CD4-positive, alpha-beta T cell treated with Interferon alpha-2 for 1 hour (primary cell): ENCODE data around the gene EXOC2.

Source experiments
- DNase-seq, 2 donors: peaks; one replicate each; pipeline ENCODE4 v3.0.0-alpha.2; 2020 to 2022

Gene EXOC2

DNA sequence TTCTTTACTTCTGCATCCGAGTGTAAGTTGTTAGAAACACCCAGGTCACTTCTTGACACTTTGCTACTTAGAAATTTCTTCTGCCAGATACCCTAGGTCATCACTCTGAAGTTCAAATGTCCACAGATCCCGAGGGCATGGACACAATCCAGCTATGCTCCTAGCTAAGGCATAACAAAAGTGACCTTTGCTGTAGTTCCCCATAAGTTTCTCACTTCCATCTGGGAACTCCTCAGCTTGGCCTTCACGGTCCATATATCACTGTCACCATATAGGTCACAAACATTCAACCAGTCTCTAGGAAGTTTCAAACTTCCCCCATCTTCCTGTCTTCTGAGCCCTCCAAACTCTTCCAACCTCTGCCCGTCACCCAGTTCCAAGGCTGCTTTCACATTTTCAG is 236.1 kb downstream of the EXOC2 start:
- DNase-seq = no peak

DNA sequence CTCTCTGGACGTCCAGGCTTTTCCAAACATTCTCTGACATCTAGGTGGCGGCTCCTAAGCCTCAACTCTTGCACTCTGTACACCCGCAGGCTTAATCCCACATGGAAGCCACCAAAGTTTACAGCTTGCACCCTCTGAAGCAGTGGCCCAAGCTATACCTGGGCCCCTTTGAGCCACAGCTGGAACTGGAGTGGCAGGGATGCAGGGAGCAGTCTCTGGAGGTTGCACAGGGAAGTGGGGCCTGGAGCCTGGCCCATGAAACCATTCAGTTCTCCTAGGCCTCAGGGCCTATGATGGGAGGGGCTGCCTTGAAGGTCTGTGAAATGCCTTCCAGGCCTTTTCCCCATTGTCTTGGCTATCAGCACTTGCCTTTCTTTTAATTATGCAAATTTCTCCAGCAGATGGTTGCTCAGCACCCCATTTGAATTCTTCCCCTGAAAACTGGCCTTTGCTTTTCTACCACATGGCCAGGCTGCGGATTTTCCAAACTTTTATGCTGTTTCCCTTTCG is 236.5 kb downstream of the EXOC2 start:
- DNase-seq = no peak

DNA sequence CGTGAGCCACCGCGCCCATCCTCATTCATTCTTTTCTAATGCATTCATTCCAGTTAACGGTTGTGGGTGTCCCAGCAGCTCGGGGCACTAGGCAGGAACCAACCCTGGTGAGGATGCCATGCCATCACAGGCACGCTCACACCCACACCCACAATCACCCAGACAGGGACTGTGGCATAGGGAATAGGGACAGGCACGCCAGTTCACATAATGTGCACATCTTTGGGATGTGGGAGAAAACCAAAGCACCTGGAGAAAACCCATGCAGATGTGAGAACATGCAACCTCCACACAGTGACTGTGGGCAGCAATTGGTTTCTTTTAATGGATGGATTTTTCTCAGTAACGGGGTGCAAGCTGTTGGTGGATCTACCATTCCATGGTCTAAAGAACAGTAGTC is 237.1 kb downstream of the EXOC2 start:
- DNase-seq = no peak

DNA sequence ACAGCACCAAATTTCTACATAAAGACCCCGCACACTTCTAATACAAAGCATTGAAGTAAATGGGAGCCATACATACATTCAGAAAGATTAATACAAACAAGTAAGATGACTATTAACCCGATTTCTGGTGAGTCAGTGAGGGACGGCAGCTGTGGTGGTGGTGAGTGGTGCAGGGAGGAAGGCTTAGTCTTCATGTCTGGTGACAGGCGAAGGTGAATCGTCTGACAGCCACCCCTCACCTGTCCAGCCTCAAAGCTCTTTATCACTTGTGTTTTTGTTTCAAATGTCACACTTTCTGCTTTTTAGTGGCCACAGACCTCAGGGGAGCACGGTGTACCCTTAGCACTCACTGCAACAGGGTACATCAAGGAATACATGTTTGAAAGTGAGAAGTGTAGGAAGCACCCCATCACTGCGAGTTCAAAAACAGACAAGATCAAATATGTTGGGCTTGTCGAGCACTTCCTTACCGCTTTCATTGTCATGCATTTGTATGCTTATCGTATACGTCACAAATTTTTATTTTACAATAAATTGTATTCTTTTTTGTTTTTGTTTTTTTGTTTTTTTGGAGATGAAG is 237.8 kb downstream of the EXOC2 start:
- no peak for DNase-seq

DNA sequence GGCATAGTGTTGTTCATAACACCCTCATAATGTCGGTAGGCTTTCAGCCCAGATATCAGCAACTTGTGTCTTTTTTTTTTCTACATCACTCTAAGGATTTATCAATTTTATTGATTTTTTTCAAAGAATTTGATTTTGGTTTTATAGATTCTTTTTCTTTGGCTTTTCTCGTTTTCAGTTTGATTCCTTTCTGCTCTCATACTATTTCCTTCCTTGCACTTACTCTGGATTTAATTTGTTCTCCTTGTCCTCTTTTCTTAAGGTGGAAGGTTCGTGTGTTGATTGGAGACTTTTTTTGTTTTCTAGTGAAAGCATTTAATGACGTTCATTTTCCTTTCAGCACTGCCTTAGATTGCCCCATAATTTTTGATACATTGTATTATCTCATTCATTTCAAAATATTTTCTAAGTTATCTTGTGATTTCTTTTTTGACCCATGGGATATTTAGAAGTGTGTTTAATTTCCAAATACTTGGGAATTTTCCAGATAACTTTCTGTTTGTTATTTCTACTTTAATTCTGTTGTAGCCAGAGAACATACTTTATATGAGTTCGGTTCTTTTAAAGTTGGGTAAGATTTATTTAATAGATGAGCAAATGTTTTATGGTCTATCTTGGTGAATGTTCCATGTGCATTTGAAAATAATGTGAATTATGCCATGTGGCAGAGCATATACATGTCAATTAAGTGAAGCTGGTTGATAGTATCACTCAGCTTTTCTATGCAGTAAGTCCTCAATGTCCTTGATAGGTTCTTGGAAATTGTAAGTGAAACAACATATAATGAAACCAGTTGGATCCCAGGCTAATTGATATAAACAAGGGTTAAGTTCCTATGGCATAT is 238.6 kb downstream of the EXOC2 start:
- no peak for DNase-seq

DNA sequence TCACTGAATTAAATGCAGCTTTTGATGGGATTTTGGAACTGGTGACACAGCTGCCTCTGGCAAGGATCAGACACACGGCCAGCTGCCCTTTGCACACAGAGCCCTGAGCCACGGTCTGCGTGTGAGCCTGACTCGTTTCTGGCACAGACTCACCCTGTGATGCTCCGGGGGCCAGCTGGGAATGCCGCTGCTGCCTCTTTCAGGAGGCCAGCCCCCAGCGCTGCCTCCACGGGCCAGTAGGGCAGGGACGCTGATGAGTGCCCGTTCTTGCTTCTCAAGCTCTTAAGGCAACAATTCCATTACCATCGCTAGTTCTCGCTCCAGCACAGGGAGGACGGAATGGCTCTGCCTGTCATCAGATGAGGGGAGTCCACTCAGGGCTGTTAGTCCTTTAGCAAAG is 239.8 kb downstream of the EXOC2 start:
- DNase-seq = no peak

DNA sequence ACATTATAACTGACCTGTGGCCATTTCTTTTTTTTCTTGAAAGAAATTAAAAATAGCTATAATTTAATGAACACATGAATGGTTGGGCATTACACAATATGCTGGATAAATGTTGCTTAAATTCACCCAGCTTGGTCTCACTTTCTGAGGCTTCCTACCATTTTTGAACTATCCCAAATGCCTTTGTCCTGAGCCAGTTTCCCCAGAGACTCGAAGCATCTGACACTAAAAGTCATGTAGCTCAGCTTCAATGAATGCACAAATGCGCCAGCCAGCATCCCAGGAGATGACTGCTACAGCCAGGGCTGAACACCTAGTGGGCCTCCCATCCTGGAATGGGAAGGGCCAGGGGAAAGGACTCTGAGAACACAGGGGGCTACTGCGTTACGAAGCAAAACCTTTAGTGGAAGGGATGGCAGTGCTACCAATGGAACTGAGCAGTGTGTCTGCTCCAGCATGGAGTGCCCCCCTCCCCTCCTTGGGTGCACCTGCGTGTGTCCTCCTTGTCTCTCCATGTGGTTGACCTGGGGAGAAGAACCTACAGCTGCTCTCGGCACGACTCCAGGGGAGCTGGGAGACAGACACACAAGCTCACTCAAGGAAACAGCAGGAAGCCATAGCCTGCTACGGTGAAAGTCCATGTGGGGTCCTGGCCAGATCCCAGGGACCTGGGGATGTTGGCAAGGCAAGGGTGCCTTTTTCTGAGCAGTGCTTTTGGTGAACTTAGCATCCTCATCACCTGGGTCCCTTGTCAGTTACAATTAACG is 240.5 kb downstream of the EXOC2 start:
- DNase-seq = no peak

DNA sequence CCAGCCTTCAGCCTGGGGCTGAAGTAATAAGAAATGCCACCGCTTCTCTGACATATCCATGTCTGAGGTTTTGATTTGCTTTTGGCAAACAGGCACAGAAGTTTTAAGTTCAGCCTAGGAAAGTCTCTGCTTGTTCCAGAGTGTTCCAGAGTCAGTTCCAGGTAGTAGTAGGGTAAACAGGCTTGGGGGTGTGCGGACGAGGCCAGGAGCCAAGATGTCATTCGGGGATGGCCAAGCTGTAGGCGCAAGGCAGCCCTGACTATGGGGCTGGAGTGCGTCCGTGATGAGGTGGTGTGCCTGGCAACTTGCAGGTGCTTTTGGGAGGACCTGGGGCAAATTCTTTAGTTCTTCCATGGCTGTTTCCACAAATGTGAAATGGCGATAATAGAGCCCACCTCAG is 241.1 kb downstream of the EXOC2 start:
- no peak for DNase-seq

DNA sequence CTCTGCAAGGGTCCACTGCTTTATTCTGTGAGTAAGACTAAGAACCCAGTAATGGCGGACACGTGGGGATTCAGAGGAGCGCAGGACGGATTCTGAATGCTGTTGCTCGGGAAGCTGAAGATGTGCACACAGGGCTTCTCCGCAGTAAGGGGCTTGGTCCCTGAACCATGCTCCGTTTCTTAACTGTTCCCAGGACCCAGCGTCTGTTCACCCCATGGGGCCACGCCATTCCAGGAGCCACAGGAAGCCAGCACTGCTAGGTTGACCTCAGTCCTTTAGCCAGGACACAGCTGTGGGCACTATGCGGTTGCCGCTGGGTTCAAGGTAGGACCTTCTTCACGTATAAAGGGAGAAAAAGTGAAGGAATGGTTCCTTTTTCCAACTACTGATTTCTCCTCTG is 241.6 kb downstream of the EXOC2 start:
- DNase-seq = no peak

DNA sequence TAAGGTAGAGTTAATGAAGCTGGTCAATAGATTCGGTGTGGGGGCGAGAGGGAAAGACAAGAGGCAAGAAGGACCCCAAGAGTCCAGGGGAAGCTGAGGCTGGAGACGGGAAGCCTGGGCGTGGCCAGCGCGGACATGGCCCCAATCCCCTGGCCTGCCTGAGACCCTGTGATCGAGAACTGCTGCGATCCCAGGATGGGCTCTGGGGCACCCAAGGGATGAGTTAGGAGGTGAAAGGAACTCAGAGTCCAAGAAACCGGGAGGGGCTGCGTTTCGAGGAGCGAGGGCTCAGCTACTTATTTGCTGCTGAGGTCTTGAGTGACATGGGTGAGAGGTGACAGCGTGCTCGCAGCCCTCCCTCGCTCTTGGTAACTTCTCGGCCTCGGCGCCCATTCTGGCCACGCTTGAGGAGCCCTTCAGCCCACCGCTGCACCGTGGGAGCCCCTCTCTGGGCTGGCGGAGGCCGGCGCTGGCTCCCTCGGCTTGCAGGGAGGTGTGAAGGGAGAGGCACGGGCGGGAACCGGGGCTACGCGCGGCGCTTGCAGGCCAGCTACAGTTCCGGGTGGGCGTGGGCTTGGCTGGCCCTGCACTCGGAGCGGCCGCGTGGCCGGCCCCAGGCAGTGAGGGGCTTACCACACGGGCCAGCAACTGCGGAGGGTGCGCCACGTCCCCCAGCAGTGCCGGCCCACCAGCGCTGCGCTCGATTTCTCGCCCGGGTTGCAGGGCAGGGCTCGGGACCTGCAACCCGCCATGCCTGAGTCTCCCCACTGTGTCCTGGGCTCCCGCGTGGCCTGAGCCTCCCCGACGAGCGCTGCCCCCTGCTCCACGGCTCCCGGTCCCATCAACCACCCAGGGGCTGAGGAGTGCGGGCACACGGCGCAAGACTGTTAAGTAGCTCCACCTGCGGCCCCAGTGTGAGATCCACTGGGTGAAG is 243.2 kb downstream of the EXOC2 start:
- no peak for DNase-seq

DNA sequence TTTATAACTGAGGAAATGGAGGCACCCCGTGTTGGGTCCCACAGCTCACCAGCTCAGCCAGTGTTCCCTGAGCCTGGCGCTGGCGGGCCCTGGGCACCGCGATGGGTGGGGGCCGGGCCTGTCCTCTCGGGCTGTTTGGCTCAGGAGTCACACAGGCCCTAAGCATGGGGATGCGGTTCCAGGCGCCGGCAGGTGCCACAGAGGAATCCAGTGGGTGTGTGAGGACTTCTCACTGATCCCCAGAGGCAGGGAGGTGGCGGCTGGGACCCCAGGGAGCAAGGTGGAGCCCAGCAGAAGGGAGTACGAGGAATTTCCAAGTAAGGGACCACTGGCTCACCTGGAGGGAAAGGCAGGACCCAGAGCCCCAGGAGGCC is 243.9 kb downstream of the EXOC2 start:
- no peak for DNase-seq

DNA sequence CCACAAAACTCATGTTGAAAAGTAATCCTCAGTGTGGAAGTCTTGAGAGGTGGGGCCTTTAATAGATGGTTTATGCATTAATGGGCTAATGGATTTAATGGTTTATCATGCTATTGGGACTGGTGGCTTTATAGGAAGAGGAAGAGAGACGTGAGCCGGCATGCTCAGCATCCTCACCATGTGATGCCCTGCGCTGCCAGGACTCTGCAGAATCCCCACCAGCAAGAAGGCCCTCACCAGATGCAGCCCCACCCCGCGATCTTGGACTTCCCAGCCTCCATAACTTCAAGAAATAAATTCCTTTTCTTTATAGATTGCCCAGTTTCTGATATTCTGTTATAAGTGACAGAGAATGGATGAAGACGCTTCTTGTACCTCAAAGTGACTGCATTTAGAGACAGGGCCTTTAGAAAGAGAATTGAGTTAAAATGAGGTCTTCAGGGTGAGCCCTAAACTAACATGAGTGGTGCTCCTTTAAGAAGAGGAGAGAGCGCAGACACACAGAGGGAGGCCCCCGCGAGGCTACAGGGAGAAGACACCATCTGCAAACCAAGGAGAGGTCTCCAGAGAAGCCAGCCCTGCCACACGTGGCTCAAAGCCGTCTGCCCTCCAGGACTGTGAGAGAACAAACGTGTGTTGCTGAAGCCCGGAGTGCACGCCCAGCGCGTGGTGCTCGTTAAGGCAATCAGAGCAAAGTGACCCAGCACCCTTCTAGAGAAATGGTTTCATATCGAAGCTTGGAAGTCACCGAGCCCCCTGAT is 244.5 kb downstream of the EXOC2 start:
- no peak for DNase-seq

DNA sequence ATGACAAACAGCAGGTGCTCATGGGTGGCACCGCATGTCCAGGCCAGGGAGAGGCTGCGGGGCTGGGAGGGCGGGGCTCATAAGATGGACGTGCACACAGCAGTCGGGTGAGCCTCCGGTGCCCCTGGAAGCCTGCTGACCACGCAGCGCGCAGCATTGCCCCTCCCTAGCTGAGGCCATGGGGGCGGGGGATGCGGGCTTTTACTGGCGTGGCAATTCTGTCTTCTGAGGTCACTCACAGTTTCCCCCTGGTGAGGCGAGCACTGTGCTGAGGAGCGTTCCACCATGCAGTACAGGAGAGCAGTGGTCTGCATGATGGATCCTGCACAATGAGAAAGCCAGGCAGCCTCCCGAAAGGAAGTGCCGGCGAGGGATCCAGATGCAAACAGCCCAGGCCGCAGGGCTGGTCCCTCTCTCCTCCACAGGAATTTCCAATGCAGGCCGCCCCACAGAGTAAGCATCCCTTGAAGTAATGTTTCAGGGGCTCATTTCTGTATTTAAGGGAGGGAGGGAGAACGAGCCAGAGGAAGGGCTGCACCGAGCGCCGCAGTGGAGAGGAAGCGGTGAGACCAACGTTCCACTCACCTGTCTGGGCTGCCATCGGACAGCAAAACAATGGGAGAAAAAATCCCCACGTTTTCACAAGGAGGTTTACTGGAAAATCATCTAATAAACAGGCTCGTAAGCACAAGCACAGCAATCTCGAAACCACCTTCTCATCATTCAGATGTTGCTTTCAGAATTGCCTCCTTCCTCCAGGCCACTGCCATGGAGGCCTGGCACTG is 245.4 kb downstream of the EXOC2 start:
- DNase-seq = peak in 1 of 2 donors; percentile 39

DNA sequence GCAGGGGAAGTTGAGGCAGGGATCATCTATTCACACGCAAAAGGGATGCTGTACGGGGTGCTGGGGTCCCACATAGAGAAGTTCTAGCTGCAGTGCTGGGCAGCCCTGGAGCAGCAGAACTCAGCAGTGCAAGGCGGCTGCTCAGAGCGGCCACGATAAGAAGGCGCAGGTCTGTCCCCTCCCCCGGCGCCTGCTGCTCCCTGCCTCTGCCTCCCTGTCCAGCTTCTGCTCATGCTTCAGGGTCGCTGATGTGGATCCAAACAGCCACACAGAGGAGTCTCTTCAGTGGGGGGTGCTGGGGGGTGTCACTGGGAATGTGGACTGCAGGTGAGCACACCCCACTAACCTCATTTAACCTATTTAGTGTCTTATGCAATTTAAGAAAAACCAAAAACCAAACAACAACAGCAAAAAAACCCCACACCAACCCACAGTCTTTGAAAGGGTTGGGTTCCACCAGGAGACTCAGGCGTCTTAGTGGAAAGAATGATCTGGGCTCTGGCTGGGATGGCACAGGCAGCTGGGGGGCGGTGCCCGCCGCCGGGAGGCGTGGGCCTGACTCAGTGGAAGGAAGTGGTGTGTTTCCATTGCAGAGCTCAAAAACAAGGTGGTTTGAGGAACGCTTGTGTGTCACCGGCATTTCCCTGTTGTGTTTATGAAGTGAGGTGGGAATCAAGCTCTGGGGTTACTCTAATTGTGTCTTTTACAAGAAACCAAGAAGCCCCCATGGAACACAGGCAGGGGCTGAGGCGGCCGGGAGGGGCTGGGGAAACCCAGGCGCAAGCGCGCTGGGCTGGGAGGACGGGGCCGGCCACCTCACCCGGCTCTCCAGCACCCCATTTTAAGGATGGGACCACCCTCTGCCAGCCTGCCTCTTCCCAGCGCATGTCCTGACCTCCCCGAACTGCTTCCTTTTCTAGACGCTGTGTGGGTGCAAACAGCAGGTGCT is 246.2 kb downstream of the EXOC2 start:
- peak; percentile 57 to 81 for DNase-seq

DNA sequence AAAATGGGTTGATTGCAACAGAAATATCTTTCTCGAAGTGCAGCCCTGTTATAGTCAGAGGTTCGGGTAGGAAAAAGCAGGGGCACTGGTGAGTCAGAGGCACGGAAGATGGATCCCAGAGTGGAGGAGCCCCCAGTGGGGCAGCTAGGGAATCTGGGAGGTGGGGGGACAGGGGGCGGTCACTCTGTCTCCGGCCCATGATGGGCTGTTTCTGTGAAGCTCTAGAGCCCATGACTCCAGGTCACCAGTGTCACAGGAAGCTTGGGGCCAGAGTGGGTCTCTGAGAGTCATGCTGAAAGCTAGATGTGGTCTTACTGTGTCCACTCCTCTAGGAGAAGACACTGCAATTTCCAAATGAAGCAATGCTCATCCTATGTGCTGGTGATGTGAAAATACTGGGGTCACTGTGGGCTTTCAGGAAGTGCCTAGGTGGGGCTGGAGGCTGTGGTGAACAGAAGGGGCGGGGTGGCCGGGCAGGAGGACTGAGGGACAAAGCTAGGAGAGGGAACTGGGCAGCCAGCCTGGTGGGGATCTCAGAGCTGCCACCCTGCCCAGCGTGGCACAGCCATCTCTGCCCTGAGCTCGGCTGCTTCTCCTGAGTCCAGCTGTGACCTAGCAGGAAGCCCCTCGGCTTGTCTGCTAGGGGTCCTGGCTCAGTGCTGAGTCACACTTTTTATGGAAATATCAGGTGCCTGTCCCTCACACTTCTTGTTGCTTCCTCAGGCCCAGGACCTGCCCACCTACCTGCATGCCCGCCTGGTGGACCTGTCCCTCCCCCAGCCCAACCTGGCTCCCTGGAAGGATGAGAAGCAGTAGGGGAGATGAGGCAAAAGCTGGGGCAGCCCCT is 247.1 kb downstream of the EXOC2 start:
- no peak for DNase-seq

DNA sequence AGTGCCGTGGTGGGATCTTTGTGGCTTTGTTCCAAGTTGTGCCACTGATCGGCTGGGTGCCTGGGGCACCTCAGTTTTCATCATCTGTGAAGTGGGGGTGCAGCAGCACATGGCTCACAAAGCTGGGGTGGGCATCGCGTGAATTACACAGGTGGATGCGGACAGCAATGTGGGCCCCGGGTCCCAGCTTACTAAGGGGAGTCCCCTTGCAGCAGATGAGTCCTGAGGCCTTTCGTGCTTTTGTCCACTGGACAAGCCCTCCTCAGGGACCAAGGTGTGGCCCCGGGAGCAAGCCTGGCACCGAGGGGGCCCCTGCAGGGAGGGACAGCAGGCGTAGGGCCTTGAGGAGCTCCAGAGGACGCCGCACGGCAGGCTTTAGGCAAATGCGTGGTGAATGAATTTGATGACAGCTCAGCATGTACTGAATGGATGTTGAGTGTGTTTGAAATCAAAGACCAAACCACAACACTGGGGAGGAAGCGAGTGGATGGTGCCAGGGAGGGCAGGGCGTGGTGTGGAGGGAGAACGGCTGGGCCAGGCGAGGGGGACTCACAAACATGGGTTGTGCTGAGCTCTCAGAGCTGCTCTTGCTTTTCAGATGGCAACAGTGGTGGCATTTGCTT is 248.2 kb downstream of the EXOC2 start:
- peak; percentile 15 to 59 for DNase-seq

DNA sequence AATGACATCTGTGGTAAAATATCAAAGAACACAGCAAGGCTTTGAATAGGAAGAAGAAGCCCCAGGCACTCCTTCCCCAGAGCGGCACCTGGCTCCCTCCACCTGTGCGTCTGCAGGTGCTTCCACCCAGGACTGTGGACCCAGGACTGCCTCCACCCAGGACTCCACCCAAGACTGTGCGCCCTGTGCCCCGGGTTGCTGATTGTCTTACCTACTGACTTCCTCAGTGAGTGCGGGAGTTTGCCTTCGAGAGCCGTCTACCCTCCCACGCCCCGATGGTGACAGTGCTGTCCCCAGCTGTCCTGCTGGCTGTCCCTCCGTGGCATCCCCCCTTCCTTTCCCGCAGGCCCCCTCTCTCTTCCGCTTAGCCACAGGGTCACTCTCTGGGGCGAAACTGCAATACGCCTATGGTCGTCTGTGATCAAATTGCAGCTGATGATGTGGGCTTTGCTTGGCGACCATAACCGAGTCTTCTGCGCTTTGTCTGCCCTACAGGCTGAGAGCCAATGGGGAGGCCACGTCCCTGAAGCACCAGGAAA is 249.2 kb downstream of the EXOC2 start:
- DNase-seq = no peak
